ENCODE results near the gene DRC1. TPM values are rescaled to one million over a fixed set of nuclear protein-coding genes. Genes with fewer than 3 reads are reported as not detected.

The DRC1 gene
- total and polyA plus RNA-seq, 2 of the 13 experiments (the other 11 are each of a cell fraction or from before 2014, with no cell fraction given) = 0.07 TPM; not detected in 1

DNA sequence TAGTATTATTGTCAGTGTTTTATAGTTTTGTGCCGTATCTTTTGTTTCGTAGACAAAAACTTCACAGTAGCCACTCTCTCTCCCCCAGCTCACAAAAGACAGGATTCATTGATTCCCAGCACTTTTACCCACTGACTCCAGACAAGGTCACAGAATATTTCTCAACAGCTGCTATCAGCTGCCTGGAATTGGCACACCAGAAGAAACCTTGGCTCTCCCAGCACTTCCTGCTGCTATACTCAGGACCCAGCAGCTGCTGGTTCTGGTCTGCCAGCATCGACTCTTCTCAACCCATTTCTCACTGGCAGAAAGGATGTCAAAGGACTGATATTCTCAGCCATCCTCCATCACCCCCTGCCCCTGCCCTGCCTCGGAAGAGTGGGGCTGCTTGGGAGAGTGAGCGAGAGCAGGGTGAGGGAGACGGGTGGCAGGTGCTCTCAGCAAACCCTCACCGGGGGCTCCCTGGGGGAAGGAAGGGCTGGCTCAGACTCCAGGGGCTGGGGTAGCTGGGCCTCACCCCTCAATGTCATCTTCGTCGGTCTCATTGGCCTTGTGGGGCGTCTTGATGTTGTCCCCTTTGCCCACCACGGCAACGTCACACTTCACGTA, 82.3 kb downstream of the DRC1 start:
- Histone ChIP-seq H3K36me3 (replicated peaks in 1 of 2; ENCODE audit: control insufficient read depth in 1 of 2, insufficient read depth in 2 of 2, low read length in 2 of 2) (no peaks in the 10 kb centered on the region), H3K27ac (ENCODE audit: extremely low read length, insufficient read depth, low read length) (no peak overlapping the region), H2AFZ (ENCODE audit: low read length) (no peak overlapping the region), H3K9ac (ENCODE audit: insufficient read depth, low read depth, low read length) (no peak overlapping the region), H3K79me2 (ENCODE audit: insufficient read depth, low read length) (no peaks in the 10 kb centered on the region), H3K27me3 (ENCODE audit: control insufficient read depth in 1 of 2, insufficient read depth in 2 of 2, low read length in 2 of 2) (peaks cover 0 to 50% of the 10 kb centered on the region in 2 experiments; a peak in 3 of 5 replicates), H3K4me1 (ENCODE audit: insufficient read depth, low read length) (peaks cover 40% of the 10 kb centered on the region), H4K20me1 (ENCODE audit: insufficient read depth, low read length) (no peaks in the 10 kb centered on the region), H3K4me2 (ENCODE audit: low read depth, low read length) (no peak overlapping the region), H3K4me3 (replicated peaks in 1 of 3; ENCODE audit: insufficient read depth in 1 of 3, low read depth in 2 of 3, low read length in 3 of 3) (no peak overlapping the region), H3K9me3 (ENCODE audit: low read length) (no peaks in the 10 kb centered on the region)
- BruUV-seq (replicated peaks) = no TSS peak
- peak; percentile 58 for FAIRE-seq
- ATAC-seq = peak; percentile 28
- intact Hi-C loops (cut with micrococcal nuclease; ENCODE audit: unreplicated experiment) = no loop called here
- in situ Hi-C loops (cut with HindIII; ENCODE audit: extremely low pct_ligation_motif_present, low pct_unique_long_range_greater_than_20kb) = no loop called here
- ChIA-PET POLR2A (no interaction called here), CTCF (ENCODE audit: low intra/inter-chr PET ratio, low total read pairs) (no interaction called here)
- DNase-seq (ENCODE audit: low spot score) = no peak
- WGBS (ENCODE audit: low lambda C conversion rate) = 44% methylated on average over 12 of the region's 13 CpGs
- no peak for TF ChIP-seq JDP2 (CRISPR knock-in tag; IDR thresholded peaks at IDR 0.05; ENCODE audit: borderline replicate concordance)
- TF ChIP-seq, protein P1, sequence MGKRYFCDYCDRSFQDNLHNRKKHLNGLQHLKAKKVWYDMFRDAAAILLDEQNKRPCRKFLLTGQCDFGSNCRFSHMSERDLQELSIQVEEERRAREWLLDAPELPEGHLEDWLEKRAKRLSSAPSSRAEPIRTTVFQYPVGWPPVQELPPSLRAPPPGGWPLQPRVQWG (CRISPR knock-in tag; IDR thresholded peaks at IDR 0.05; ENCODE audit: borderline replicate concordance, low read depth) = no peak
- TF ChIP-seq RFX1 (IDR thresholded peaks at IDR 0.05) = no peak
- TF ChIP-seq, protein P2, sequence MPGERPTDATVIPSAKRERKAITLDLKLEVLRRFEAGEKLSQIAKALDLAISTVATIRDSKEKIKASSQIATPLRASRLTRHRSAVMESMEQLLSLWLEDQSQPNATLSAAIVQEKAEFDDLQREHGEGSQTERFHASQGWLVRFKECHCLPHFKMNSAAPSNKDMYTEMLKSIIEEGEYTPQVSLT (CRISPR knock-in tag; IDR thresholded peaks at IDR 0.05; ENCODE audit: borderline replicate concordance, low read depth) = no peak
- no peak for TF ChIP-seq TCF7 (IDR thresholded peaks at IDR 0.05; ENCODE audit: low read depth)
- no peak for TF ChIP-seq ZNF292 (CRISPR knock-in tag; IDR thresholded peaks at IDR 0.05; ENCODE audit: borderline replicate concordance, low read depth)
- no peak for TF ChIP-seq YEATS4 (CRISPR knock-in tag; IDR thresholded peaks at IDR 0.05; ENCODE audit: borderline replicate concordance)
- no peak for TF ChIP-seq MTA3 (CRISPR knock-in tag; IDR thresholded peaks at IDR 0.05)
- TF ChIP-seq, protein P3, sequence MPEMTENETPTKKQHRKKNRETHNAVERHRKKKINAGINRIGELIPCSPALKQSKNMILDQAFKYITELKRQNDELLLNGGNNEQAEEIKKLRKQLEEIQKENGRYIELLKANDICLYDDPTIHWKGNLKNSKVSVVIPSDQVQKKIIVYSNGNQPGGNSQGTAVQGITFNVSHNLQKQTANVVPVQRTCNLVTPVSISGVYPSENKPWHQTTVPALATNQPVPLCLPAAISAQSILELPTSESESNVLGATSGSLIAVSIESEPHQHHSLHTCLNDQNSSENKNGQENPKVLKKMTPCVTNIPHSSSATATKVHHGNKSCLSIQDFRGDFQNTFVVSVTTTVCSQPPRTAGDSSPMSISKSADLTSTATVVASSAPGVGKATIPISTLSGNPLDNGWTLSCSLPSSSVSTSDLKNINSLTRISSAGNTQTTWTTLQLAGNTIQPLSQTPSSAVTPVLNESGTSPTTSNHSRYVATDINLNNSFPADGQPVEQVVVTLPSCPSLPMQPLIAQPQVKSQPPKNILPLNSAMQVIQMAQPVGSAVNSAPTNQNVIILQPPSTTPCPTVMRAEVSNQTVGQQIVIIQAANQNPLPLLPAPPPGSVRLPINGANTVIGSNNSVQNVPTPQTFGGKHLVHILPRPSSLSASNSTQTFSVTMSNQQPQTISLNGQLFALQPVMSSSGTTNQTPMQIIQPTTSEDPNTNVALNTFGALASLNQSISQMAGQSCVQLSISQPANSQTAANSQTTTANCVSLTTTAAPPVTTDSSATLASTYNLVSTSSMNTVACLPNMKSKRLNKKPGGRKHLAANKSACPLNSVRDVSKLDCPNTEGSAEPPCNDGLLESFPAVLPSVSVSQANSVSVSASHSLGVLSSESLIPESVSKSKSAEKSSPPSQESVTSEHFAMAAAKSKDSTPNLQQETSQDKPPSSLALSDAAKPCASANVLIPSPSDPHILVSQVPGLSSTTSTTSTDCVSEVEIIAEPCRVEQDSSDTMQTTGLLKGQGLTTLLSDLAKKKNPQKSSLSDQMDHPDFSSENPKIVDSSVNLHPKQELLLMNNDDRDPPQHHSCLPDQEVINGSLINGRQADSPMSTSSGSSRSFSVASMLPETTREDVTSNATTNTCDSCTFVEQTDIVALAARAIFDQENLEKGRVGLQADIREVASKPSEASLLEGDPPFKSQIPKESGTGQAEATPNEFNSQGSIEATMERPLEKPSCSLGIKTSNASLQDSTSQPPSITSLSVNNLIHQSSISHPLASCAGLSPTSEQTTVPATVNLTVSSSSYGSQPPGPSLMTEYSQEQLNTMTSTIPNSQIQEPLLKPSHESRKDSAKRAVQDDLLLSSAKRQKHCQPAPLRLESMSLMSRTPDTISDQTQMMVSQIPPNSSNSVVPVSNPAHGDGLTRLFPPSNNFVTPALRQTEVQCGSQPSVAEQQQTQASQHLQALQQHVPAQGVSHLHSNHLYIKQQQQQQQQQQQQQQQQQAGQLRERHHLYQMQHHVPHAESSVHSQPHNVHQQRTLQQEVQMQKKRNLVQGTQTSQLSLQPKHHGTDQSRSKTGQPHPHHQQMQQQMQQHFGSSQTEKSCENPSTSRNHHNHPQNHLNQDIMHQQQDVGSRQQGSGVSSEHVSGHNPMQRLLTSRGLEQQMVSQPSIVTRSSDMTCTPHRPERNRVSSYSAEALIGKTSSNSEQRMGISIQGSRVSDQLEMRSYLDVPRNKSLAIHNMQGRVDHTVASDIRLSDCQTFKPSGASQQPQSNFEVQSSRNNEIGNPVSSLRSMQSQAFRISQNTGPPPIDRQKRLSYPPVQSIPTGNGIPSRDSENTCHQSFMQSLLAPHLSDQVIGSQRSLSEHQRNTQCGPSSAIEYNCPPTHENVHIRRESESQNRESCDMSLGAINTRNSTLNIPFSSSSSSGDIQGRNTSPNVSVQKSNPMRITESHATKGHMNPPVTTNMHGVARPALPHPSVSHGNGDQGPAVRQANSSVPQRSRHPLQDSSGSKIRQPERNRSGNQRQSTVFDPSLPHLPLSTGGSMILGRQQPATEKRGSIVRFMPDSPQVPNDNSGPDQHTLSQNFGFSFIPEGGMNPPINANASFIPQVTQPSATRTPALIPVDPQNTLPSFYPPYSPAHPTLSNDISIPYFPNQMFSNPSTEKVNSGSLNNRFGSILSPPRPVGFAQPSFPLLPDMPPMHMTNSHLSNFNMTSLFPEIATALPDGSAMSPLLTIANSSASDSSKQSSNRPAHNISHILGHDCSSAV (CRISPR knock-in tag; IDR thresholded peaks at IDR 0.05; ENCODE audit: borderline replicate concordance) = no peak
- TF ChIP-seq MTA1 (CRISPR knock-in tag; IDR thresholded peaks at IDR 0.05; ENCODE audit: borderline replicate concordance) = no peak
- no peak for TF ChIP-seq SP4 (CRISPR knock-in tag; IDR thresholded peaks at IDR 0.05)
- no peak for TF ChIP-seq ZNF17 (CRISPR knock-in tag; IDR thresholded peaks at IDR 0.05)
- no peak for TF ChIP-seq ZBTB7B (CRISPR knock-in tag; IDR thresholded peaks at IDR 0.05)
- no peak for TF ChIP-seq ZNF776 (CRISPR knock-in tag; IDR thresholded peaks at IDR 0.05)
- TF ChIP-seq PHB2 (IDR thresholded peaks at IDR 0.05; ENCODE audit: partially characterized antibody) = no peak
- TF ChIP-seq, protein P4, sequence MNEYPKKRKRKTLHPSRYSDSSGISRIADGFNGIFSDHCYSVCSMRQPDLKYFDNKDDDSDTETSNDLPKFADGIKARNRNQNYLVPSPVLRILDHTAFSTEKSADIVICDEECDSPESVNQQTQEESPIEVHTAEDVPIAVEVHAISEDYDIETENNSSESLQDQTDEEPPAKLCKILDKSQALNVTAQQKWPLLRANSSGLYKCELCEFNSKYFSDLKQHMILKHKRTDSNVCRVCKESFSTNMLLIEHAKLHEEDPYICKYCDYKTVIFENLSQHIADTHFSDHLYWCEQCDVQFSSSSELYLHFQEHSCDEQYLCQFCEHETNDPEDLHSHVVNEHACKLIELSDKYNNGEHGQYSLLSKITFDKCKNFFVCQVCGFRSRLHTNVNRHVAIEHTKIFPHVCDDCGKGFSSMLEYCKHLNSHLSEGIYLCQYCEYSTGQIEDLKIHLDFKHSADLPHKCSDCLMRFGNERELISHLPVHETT (CRISPR knock-in tag; conservative IDR thresholded peaks at IDR 0.05) = no peak
